Muscle of back (tissue), 13 donors: ENCODE data around the gene FCF1. TPM values are rescaled to one million over a fixed set of nuclear protein-coding genes. Genes with fewer than 3 reads are reported as not detected.
A peak's percentile ranks its signal among the peaks of the same experiment; 100 is the strongest.

Experiments
- DNase-seq, 3 donors: peaks; one replicate each; pipeline versions ENCODE4 v3.0.0 to v3.0.0-alpha.2; 2013
- long read RNA-seq, 9 donors: transcript quantifications; one replicate each; lab custom pipeline, GENCODE V29; 2026
- polyA plus RNA-seq, 10 donors: library from polyadenylated mRNA; unstranded; fragments of 120-200 nt; gene quantifications; one replicate each; pipeline ENCODE4 v1.2.1, GENCODE V29; 2013; ENCODE audit not compliant: insufficient read length in 10 of 10

Gene FCF1
- polyA plus RNA-seq: 10 to 100 TPM; 35.2 to 50.5 (median 40.1) TPM
- long read RNA-seq, donor 1: 0 reads
- long read RNA-seq, donor 2, full-length matches to known transcripts: 4 of 4 reads
- long read RNA-seq, donor 2, partial matches to known transcripts: 0 of 4 reads
- long read RNA-seq, donor 2, other reads (novel, unspliced or antisense): 0 of 4 reads
- long read RNA-seq, donor 3: 0 reads
- long read RNA-seq, donor 4, full-length matches to known transcripts: 2 of 2 reads
- long read RNA-seq, donor 4, partial matches to known transcripts: 0 of 2 reads
- long read RNA-seq, donor 4, other reads (novel, unspliced or antisense): 0 of 2 reads
- long read RNA-seq, donor 5, full-length matches to known transcripts: 5 of 5 reads
- long read RNA-seq, donor 5, partial matches to known transcripts: 0 of 5 reads
- long read RNA-seq, donor 5, other reads (novel, unspliced or antisense): 0 of 5 reads
- long read RNA-seq, donor 6, partial matches to known transcripts: 0 of 1 reads
- long read RNA-seq, donor 6, other reads (novel, unspliced or antisense): 0 of 1 reads
- long read RNA-seq, donor 7, full-length matches to known transcripts: 2 of 2 reads
- long read RNA-seq, donor 7, partial matches to known transcripts: 0 of 2 reads
- long read RNA-seq, donor 7, other reads (novel, unspliced or antisense): 0 of 2 reads
- long read RNA-seq, donor 8, full-length matches to known transcripts: 2 of 2 reads
- long read RNA-seq, donor 8, partial matches to known transcripts: 0 of 2 reads
- long read RNA-seq, donor 8, other reads (novel, unspliced or antisense): 0 of 2 reads
- long read RNA-seq, donor 9: 0 reads

- peak; percentile 90 to 96 (median 93) for DNase-seq
Measured at GRCh38 chr14:74712499-74713394, at the start of gene FCF1, which contains the start of gene AREL1. Gene FCF1 (plus strand): TSS chr14:74713144. CDS start chr14:74713198, 54 bp downstream. Gene AREL1 (minus strand): TSS chr14:74713080. CDS start chr14:74685615, 27,465 bp downstream.

GRCh38 chr14:74663884-74664283 lies 49.1 kb upstream of the FCF1 start:
- DNase-seq: no peak

- no peak for DNase-seq
Measured at GRCh38 chr14:74664717-74665116, 48.2 kb upstream of the FCF1 start.

DNA sequence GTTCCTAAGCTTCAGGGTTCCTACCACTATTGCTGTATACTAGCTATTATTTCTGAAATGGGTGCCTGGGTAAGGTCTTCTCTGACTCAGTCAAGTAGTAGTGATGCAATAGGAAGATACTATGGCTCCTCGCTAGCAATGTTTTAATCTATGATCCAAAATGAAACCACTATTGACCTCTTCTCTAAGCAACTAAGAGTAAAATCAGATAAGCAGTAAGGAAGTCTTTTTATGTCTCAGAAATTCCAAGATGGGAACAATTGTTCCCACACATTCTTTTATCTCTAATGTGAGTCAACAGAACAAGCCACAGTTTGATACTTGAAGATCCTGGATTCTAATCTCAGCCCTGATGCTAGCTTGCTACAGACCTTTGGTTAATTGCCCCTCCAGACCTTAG lies 45.2 kb upstream of the FCF1 start:
- DNase-seq: no peak

DNA sequence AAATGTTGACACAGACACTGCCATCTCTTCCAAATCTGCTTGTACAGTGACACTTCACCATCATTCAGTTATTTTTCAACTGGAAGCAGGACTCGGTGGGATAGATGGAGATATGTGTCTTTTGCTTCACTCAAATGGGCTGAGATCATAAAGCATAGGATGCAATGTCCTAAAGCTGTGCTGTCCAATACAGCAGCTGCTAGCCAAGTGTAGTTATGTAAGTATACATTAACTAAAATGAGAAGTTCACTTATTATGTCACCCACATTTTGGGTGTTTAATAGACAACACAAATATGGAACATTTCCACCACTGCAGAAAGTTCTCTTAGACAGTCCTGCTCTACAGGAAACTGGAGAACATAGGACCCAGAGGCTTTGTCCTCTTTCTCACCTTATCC lies 43.7 kb upstream of the FCF1 start:
- no peak for DNase-seq

- no peak for DNase-seq
Measured at GRCh38 chr14:74669846-74670245, 43.1 kb upstream of the FCF1 start.

GRCh38 chr14:74670726-74671411 lies 42.1 kb upstream of the FCF1 start:
- DNase-seq: peak in 1 of 3 donors; percentile 38

DNA sequence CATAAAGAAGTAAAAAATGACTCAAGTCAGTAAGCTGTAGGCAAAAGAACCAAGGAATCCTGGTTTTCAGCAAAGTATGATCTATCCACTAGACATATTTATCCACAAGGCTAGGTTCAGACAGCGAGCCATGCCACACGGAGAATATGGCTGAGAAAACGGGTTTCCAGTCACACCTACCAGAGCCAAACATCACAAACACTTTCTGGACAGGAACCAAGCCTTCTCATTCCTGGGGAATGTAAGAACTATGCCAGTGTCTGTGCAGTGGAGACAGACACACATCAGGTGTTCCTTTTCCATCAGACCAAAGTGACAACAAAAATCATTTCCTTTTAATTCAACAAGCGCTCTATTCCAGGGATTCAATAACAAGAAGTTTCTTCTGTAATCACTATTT lies 41.2 kb upstream of the FCF1 start:
- no peak for DNase-seq

DNA sequence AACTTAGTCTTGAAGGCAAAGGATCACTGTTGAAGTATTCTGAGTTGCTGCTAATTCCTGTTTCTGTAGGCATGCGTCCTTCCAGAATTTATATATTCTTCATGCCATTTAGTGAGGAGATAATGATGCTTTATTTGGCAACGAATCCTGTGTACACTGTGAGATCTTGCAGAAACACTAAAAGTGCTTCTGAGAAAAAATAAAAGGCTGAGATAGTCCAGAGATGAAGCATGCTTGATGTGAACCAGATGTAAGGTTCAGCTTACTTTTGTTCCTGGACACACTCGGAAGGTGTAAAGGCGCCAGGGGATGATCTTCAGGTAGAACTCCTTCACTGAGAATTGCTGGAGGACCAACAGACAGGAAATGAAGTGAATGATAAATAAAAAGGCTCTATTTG lies 39.2 kb upstream of the FCF1 start:
- no peak for DNase-seq

DNA sequence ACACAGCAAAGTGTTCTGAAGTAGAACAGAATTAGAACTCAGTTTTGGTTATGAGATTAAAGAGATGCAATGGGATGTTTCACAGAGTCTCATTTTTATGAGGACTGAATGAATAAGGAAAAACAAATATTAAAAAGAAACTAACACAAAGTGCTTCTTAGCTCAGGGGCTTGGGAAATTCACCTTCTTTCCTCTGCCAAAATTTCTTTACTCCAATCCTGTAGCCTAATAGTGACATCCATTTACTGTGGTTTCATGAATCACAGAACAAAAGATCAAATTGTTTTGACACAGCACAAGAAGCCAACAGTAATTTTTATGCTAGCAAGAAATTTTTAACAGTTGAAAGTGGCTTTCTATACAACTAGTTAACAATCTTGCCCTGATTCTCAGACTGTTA lies 37.7 kb upstream of the FCF1 start:
- no peak for DNase-seq

- no peak for DNase-seq
Measured at GRCh38 chr14:74682169-74682952, 30.6 kb upstream of the FCF1 start.

GRCh38 chr14:74683406-74683805 lies 29.5 kb upstream of the FCF1 start:
- no peak for DNase-seq

- DNase-seq: peak in 1 of 3 donors; percentile 11
Measured at GRCh38 chr14:74684434-74684833, 28.5 kb upstream of the FCF1 start.

DNA sequence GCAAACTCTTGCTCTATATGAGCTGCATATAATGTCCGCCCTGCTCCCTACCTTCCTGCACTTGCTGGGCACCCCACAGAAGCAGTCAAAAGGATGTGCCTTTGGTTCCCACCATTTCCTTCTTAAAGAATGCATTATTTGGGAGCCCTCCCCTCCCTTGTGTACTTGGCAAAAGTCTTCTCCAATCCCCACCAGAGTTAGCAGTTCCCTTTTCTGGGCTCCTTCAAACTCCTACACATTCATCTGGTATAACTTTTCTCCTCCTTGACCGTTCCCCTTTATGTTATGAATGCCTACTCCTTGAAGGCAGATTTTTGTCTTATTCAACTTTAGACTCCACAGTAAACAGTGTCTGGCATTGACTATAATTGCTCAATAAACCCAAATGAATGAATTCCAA lies 27.9 kb upstream of the FCF1 start:
- no peak for DNase-seq

DNA sequence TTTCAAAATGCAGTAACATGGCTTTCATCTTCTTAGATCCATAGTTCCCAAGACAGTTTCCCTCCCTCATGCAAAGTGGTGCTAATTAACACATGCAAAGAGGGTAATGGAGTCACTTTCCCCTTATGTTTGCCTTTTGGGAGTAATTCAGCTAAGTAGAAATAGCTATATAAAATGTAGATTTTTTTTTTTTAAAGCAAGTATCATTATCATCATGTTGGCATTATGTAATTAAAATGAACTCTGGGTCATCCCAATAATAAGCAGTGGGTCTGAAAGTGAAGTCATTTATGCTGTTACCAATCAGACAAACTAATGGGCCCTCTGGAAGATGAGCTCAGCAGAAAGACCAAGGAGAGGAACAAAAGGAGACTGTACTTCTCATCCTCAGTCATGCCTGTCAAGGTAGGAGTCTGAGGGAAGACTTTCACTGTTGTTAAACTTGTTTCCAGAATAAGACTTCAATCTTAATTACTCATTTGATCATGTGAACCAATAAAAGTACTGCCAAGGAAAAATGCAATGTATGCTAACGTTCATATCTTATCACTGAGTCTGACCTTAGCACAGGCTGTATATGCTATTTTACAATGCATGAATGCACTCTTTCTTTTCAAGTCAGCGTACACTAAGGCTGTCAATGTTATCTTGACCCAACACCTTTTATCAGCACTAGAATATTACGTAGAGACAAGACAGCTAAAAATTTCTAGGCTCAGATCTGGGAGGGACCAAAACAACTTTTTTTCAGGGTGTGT lies 26.8 kb upstream of the FCF1 start:
- DNase-seq: no peak

DNA sequence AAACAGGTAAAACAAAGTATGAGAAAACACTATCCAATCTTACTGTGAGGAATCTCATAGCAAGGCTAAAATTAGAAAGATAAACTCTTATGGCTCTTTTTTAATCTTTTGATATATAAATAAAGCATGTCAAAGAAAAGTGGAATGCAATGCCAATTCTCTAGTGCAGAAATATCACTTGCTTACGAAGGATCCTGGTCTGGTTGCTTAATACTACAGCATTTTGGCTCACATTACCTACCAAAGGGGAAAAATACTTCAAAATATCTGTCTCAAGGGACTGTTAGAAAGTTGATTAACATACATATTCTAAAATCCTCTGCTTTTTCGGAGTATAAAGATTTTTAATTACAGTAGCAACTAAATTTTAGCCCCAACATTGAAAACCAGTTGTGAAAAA lies 21.5 kb upstream of the FCF1 start:
- DNase-seq: no peak

- DNase-seq: no peak
Measured at GRCh38 chr14:74693191-74693590, 19.8 kb upstream of the FCF1 start.

GRCh38 chr14:74695406-74695805 lies 17.5 kb upstream of the FCF1 start:
- no peak for DNase-seq

DNA sequence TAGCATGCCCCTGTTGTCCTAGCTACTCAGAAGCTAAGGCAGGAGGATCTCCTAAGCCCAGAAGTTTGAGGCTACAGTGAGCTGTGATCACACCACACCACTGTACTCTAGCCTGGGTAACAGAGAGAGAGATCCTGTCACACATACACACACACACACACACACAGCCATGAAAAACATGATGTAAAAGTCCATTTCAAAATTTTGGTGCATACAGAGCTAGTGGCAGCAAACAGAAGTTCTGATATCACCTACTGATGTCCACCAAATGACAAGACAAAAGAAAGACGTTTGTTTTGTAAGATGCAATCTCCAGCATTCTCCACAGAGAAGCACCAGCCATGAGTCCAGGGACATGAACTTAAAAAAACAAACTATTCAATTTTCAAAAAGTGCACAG lies 15.9 kb upstream of the FCF1 start:
- no peak for DNase-seq

DNA sequence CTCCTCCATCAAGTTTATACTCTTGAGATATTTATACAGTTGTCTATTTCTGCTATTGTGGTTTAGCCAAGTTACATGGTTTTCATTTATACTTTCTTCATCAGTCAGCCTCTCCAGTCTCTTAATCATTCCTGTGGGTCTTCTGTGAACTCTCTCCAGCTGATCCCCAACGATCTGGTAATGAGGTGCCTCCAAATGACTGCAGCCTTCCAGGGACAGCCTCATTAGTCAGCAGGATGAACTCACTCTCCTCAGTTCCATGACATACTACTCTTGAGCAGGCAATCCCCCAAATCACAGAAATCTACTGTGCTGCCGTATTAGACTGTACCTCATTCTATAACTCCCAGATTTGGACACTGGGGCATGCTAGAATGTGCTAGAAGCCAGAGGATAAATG lies 15.4 kb upstream of the FCF1 start:
- peak in 1 of 3 donors; percentile 68 for DNase-seq
